Keratinocyte (primary cell): ENCODE data around the gene KCNJ6.

Experiments
- EZH2 ChIP-seq: IDR thresholded peaks from one replicate; pipeline ENCODE4 v1.6.1; 2012; ENCODE audit warnings: inconsistent platforms, mild to moderate bottlenecking, low read length, moderate library complexity
- TF ChIP-seq, protein P1 (sequence below), 3 experiments: IDR thresholded peaks in 1 of 3; conservative IDR thresholded peaks in 1 of 3; optimal IDR thresholded peaks in 1 of 3; 2 replicates in 2 of 3; 3 replicates in 1 of 3; pipeline versions ENCODE3 to v1.5.1; 2011; ENCODE audit warnings: low read length in 3 of 3, mild to moderate bottlenecking in 3 of 3, moderate library complexity in 2 of 3, control low read depth in 1 of 3, inconsistent platforms in 1 of 3; ENCODE audit not compliant: insufficient read depth in 2 of 3; ENCODE audit errors: extremely low read depth in 1 of 3

DNA sequence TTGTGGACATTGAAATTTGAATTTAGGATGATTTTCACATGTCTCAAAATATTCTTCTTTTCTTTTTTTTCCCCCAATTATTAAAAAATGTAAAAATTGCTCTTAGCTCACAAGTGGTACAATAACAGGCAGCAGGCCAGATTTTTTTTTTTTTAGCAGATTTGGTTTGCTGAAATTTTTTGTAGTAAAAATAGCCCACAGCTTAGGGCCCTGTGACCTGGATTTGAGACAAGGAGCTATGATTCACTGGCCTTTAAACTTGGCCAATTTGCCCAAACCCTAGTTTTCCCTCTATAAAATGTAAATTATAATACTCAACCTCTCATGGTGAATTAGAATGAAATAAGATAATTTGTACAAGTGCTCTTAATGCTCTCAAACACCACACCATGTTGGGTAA is 295.9 kb downstream of the KCNJ6 start:
- TF ChIP-seq, protein P1, sequence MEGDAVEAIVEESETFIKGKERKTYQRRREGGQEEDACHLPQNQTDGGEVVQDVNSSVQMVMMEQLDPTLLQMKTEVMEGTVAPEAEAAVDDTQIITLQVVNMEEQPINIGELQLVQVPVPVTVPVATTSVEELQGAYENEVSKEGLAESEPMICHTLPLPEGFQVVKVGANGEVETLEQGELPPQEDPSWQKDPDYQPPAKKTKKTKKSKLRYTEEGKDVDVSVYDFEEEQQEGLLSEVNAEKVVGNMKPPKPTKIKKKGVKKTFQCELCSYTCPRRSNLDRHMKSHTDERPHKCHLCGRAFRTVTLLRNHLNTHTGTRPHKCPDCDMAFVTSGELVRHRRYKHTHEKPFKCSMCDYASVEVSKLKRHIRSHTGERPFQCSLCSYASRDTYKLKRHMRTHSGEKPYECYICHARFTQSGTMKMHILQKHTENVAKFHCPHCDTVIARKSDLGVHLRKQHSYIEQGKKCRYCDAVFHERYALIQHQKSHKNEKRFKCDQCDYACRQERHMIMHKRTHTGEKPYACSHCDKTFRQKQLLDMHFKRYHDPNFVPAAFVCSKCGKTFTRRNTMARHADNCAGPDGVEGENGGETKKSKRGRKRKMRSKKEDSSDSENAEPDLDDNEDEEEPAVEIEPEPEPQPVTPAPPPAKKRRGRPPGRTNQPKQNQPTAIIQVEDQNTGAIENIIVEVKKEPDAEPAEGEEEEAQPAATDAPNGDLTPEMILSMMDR (optimal IDR thresholded peaks at IDR 0.05 in 1 of 3, IDR thresholded peaks at IDR 0.05 in 1 of 3, conservative IDR thresholded peaks at IDR 0.05 in 1 of 3; ENCODE audit: extremely low read depth in 1 of 3, insufficient read depth in 2 of 3, low read length in 3 of 3), result no peak
- no peak for TF ChIP-seq EZH2
